ENCODE results near the gene ERN1.

GRCh38 chr17:64024781-64025731, 104.9 kb downstream of the ERN1 start:
- TF ChIP-seq CTCF (IDR thresholded peaks at IDR 0.05) (no peak), E2F1 (CRISPR knock-in tag; IDR thresholded peaks at IDR 0.05) (no peak), NR2C2 (CRISPR knock-in tag; IDR thresholded peaks at IDR 0.05) (no peak), ZNF317 (CRISPR knock-in tag; IDR thresholded peaks at IDR 0.05; ENCODE audit: borderline replicate concordance, low read depth) (no peak), TEAD4 (CRISPR knock-in tag; IDR thresholded peaks at IDR 0.05) (no peak), CREM (CRISPR knock-in tag; IDR thresholded peaks at IDR 0.05) (no peak)

Data from WTC11 (cell line).